Smooth muscle cell (in vitro differentiated cells): ENCODE measurements around the gene B3GALT6. TPM values are rescaled to one million over a fixed set of nuclear protein-coding genes. Genes with fewer than 3 reads are reported as not detected.
"Not testable (repeated sequence)": the region's sequence is repeated elsewhere in the genome, so short reads cannot be mapped to it uniquely, and the experiment has no call there.

Source experiments
- DNase-seq: peaks from one replicate; lab custom pipeline; 2025; ENCODE audit not compliant: unreplicated experiment; lab: John Stamatoyannopoulos, UW
- H2AFZ ChIP-seq: fragments of 200-600 bp; sonication (generic); 2 replicates; pipeline ENCODE4 v1.6.0; 2016; ENCODE audit warnings: antibody characterized with exemption, low read depth, mild to moderate bottlenecking
- H3F3A ChIP-seq: fragments of 200-600 bp; sonication (generic); 2 replicates; pipeline ENCODE4 v1.6.0; 2017; ENCODE audit warnings: antibody characterized with exemption, low read depth
- H3K27ac ChIP-seq: fragments of 200-600 bp; sonication (generic); 2 replicates; pipeline ENCODE4 v1.5.1; 2016; ENCODE audit warnings: low read depth, mild to moderate bottlenecking
- H3K27me3 ChIP-seq: fragments of 200-600 bp; sonication (generic); 2 replicates; pipeline ENCODE4 v1.6.1; 2016; ENCODE audit warnings: low read depth, mild to moderate bottlenecking
- H3K36me3 ChIP-seq: fragments of 200-600 bp; sonication (generic); 2 replicates; pipeline ENCODE4 v1.5.1; 2016; ENCODE audit warnings: low read depth
- H3K4me1 ChIP-seq: fragments of 200-600 bp; sonication (generic); 2 replicates; pipeline ENCODE4 v1.5.1; 2016; ENCODE audit warnings: low read depth
- H3K4me2 ChIP-seq: fragments of 200-600 bp; sonication (generic); 2 replicates; pipeline ENCODE4 v1.6.0; 2016; ENCODE audit warnings: mild to moderate bottlenecking
- H3K4me3 ChIP-seq: fragments of 200-600 bp; sonication (generic); 2 replicates; pipeline ENCODE4 v1.5.1; 2016; ENCODE audit warnings: mild to moderate bottlenecking
- H3K79me2 ChIP-seq: fragments of 200-600 bp; sonication (generic); 2 replicates; pipeline ENCODE4 v1.6.0; 2016; ENCODE audit warnings: low read depth, mild to moderate bottlenecking
- H3K9ac ChIP-seq: fragments of 200-600 bp; sonication (generic); 2 replicates; pipeline ENCODE4 v1.6.0; 2016; ENCODE audit warnings: low read depth
- H3K9me3 ChIP-seq: fragments of 200-600 bp; sonication (generic); replicated peaks from 2 replicates; pipeline ENCODE4 v1.5.1; 2016; ENCODE audit warnings: low read depth
- H4K20me1 ChIP-seq: fragments of 200-600 bp; sonication (generic); 2 replicates; pipeline ENCODE4 v1.6.0; 2016; ENCODE audit warnings: low read depth
- CTCF ChIP-seq: fragments of 200-600 bp; sonication (generic); IDR thresholded peaks from 2 replicates; pipeline ENCODE4 v1.5.1; 2017; ENCODE audit warnings: borderline replicate concordance, mild to moderate bottlenecking, antibody characterized with exemption; ENCODE audit not compliant: insufficient read depth, poor library complexity, severe bottlenecking
- WGBS: methylation state at CpG from one replicate; pipeline ENCODE4 v1.1.7; 2016; ENCODE audit warnings: low lambda C conversion rate; 5-methylcytosine and 5-hydroxymethylcytosine counted together
- polyA plus RNA-seq: library from polyadenylated mRNA; unstranded; fragments of >200 nt; fragmentation: Nextera tagmentation; extraction: Ambion mirVana; gene quantifications from 2 replicates; pipeline ENCODE4 v1.2.1, GENCODE V29; 2016
- total RNA-seq: library from RNA; depleted of rRNA; stranded (reverse); fragments of >200 nt; gene quantifications from 2 replicates; pipeline ENCODE4 v1.2.3, GENCODE V29; 2014

Gene B3GALT6
- total and polyA plus RNA-seq, 2 experiments from 2014 or later = 15.0 to 33.2 TPM

- Histone ChIP-seq H2AFZ (no peak overlapping the region), H3K4me1 (peaks cover 9% of the 10 kb centered on the region), H3K27ac (no peak overlapping the region), H3K79me2 (no peaks in the 10 kb centered on the region), H3K36me3 (no peaks in the 10 kb centered on the region), H3F3A (no peaks in the 10 kb centered on the region), H3K4me3 (peak overlapping the region; percentile 25), H3K9me3 (no peaks in the 10 kb centered on the region), H3K9ac (no peak overlapping the region), H4K20me1 (peaks cover 23% of the 10 kb centered on the region), H3K4me2 (peak overlapping the region; percentile 82), H3K27me3 (no peaks in the 10 kb centered on the region)
- no peak for TF ChIP-seq CTCF
- DNase-seq = no peak
- 56% methylated on average over 40 of the region's 45 CpGs for WGBS
Observed at GRCh38 chr1:1245817-1246576, 14.0 kb downstream of the B3GALT6 start.

- no peak for DNase-seq
- Histone ChIP-seq H3K27me3 (no peaks in the 10 kb centered on the region), H3K79me2 (no peaks in the 10 kb centered on the region), H3K4me2 (peak within 1 kb of the TSS; percentile 82), H3F3A (no peaks in the 10 kb centered on the region), H3K9ac (no peak within 1 kb of the TSS), H3K36me3 (no peaks in the 10 kb centered on the region), H3K9me3 (no peaks in the 10 kb centered on the region), H3K4me3 (peak within 1 kb of the TSS; percentile 25), H4K20me1 (peaks cover 23% of the 10 kb centered on the region), H3K4me1 (peaks cover 9% of the 10 kb centered on the region), H2AFZ (no peak within 1 kb of the TSS), H3K27ac (no peak within 1 kb of the TSS)
- no peak for TF ChIP-seq CTCF
- 15% methylated on average over 32 of the region's 74 CpGs for WGBS
Observed at GRCh38 chr1:1246577-1247340, 14.7 kb downstream of the B3GALT6 start, which contains the start of gene C1QTNF12. Gene C1QTNF12, minus strand, starts transcription at chr1:1246722. Its CDS starts 32 bp downstream, at chr1:1246690.

- no peak for TF ChIP-seq CTCF
- Histone ChIP-seq H3F3A (no peaks in the 10 kb centered on the region), H3K4me2 (peak overlapping the region; percentile 82), H3K27ac (no peak overlapping the region), H2AFZ (no peak overlapping the region), H3K36me3 (no peaks in the 10 kb centered on the region), H4K20me1 (peaks cover 23% of the 10 kb centered on the region), H3K4me1 (peaks cover 9% of the 10 kb centered on the region), H3K4me3 (no peak overlapping the region), H3K9me3 (no peaks in the 10 kb centered on the region), H3K79me2 (no peaks in the 10 kb centered on the region), H3K9ac (no peak overlapping the region), H3K27me3 (no peaks in the 10 kb centered on the region)
- 82% methylated on average over 25 of the region's 25 CpGs for WGBS
- no peak for DNase-seq
Observed at GRCh38 chr1:1247341-1247913, 15.4 kb downstream of the B3GALT6 start.

GRCh38 chr1:1248009-1248913 is 16.2 kb downstream of the B3GALT6 start:
- not testable (repeated sequence) for H3K9me3 ChIP-seq, H3K79me2 ChIP-seq, DNase-seq, H3F3A ChIP-seq, H3K4me1 ChIP-seq, H3K27ac ChIP-seq, H3K9ac ChIP-seq, H3K27me3 ChIP-seq, H3K36me3 ChIP-seq, H3K4me2 ChIP-seq, H2AFZ ChIP-seq, H3K4me3 ChIP-seq
- H4K20me1 ChIP-seq = peaks cover 26% of the 10 kb centered on the region
- WGBS = 95% methylated on average over 21 of the region's 21 CpGs
